ENCODE results near the gene LMF1.

DNA sequence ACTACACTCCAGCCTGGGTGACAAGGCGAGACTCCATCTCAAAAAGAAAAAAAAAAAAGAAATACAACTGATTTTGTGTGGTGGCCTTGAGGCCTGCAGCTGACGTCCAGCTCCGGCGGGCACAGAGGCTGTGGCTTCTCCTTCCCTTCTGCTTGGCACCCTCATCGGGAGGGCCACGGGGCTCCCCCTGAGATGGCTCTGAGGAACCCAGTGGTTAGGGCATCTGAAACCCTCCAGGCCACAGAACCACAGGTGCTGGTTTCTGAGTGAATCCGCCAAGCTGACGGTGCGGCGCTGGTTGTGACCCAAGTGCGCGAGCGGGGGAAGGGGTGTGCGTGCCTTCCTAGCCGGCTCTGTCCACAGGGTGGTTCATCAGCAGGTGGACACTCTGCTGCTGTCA is 63.4 kb downstream of the LMF1 start:
- TF ChIP-seq CTCF (IDR thresholded peaks at IDR 0.05) = no peak
- TF ChIP-seq POLR2AphosphoS5 (IDR thresholded peaks at IDR 0.05) = no peak
